HG03432 (cell line): ENCODE results near the gene SH2B3.

Experiments used
- ATAC-seq: cut with Tn5 transposase; IDR thresholded peaks from one replicate; pipeline ENCODE4 v1.9.1; 2021; ENCODE audit warnings: mild to moderate bottlenecking, moderate library complexity; ENCODE audit not compliant: unreplicated experiment

Gene SH2B3

DNA sequence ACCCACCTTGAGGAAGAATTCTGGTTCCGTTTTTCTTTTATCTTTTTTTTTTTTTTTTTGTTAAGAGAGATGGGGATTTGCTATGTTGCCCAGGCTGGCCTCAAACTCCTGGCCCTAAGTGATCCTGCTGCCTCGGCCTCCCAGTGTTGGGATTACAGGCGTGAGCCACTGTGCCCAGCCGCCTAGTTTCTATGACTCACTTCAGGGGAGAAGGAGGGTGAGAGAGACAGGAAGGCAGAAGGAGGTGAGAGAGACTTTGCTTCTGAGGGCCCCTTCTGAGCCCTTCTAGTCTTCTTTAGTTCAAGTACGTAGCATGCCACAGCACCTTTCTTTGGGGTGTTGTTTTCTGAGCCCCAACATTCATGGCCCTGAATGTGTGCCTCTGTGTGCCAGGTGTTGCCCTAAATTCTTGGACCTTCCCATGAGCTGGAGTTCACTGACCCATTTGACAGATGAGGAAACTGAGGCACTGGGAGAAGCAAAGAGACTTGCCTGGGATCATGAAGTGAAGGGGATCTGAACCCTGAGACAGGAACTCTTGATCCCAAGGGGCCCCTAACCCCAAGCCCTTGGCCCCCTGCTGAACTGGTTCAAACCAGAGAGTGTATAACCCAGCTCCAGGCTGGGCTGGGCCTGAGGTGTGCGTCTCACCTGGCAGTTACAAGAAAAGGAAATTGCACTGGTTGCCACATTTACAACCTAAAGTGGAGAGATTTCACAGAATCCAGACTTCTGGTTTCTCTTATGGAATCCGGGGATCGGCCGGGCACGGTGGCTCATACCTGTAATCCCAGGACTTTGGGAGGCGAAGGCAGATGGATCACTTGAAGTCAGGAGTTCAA is 20.8 kb downstream of the SH2B3 start:
- no peak for ATAC-seq

DNA sequence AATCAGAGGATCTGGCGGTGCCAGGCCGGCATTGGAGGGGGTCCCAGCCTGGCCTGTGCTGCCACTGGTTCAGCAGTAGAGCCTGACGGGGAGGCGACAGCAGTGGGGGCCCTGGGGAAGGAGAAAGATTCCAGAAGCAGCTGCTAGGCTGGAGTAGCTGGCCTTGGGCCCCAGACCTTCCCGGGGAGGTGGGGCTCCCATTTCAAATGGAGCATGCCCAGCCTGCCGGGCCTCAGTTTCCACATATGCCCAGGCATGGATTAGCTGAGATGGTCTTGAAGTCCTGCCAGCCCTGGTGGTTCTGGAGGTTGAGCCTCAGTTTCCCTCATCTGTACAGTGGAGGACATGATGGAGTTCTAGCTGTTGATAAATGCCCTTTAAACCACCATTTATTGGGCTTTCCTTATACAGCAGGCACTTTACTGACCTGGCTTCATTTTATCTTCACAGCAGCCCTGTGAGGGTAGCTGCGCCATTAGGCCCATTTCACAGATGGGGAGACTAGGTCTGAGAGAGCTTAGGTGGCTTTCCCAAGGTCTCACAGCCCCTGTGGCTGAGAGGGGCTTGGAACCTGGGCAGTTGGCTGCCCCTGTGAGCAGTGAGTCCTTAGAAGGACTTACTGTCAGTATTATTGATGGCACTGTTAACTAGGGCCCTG is 21.8 kb downstream of the SH2B3 start:
- no peak for ATAC-seq

DNA sequence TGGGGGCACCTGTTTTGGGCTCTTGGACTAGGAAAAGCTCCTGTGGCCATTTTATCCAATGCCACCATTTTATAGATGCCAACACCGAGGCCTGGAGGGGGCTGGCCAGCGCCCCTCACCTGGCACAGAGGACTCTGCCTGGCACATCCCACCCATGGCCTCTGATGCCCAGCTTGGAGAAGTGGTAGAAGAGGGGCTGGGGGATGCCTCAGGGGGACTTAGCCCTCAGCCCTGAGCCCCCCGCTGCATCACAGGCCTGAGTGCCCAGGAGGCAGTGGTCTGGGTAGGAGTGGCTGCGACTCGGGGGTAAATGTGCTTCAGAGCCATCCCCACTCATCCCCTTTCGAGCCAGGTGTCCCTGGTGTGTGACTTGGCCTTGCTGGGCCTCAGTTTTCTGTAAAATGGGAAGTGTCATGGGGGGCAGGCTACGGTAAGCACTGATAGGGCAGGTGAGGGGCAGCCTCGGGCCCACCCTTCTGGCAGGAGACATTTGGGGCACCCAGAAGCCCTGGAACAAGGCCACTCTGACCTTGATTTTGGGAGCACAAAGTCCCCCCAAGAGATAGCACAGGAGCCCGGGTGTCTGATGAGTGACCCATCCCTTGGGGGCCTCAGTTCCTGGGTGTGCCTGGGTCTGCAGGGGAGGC is 22.5 kb downstream of the SH2B3 start:
- no peak for ATAC-seq

DNA sequence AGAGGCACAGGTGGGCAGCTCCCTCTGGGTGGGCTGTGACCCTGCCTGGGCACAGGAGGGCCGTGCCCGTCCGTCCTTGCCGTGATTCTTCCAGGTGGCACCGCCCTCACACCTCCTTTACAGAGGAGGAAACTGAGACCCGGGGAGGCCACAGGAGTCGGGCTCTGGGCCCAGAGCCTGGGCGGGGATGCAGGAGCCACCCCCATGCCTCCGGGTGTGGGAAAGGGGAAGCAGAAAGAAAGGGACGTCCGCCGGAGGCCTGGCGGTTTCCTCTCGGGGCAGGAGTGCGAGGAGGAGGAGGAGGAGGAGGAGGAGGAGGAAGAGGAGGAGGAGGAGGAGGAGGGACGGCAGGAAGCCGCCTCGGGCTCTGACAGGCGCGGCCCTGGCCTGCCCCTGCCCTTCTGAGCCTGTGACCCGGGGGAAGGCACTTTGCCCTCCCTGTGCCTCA is 23.0 kb downstream of the SH2B3 start:
- ATAC-seq: no peak

DNA sequence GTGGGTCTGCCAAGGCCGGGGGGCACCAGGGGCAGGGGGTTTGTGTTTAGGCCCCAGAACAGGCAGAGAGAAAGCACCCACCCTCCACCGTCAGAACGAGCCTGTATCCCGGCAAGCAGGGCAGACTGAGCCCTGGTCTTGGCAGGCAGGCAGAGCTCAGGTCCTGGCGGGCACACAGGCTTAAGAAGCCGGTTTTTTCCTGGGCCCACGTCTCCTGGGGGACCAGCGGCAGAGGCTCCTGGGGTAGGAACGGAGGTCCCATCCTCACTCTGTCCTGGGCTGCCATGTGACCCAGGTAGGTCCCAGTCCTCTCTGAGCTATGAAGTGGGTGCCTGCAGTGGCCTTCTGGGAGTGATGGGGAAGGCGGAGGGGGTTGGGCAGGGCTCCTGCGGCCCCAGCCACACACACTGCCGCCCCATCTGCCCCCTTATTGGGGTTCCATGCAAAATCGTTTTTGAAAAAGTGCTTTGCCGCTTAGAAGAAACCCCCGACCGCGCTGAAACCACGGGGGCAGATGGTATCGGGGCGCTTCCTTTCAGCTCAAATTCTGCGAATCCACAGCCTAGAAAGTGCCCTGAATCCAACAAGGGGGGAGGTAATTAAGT is 24.2 kb downstream of the SH2B3 start:
- no peak for ATAC-seq

DNA sequence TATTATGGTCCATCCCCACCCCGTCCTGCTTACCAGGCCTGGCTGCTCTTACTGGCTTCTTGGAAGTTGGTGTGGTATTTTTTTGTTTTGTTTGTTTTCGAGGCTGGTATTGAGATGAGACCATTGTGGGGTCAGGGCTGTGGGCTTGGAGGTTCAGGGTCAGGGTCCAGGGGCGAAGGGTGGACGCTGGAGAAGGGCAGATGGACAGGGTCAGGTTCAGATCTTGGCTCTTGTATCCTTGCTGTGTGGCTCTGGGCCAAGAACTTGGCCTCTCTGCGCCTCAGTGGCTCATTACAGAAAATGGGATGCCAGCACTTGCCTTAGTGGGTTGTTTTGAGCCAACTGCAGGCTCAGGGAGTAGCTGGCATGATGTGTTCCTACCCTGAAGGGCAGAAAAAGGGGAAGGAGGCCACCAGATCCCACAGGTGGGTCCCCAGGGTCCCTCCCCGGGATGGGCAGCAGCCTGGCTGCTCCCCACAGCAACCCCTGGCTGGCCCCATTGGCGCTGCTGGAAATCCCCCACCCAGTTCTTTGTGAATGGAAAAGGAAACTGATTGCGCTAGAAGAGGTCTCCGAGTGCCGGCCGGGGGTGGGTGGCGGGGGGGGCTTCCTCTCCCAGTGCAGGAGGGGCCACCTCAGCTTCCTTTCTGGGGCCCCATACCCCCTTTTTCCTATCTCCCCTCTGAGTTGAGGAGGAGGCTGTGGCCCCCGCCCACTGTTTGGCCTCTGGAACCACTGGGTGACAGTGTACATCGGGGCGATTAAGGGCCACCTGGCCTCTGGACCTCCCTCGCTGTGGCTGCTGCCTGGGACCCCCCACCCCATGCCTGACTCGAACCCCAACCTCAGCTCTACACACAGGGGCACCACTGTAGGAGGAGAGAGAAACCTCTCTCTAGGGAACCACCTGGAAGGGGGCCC is 25.0 kb downstream of the SH2B3 start:
- ATAC-seq: no peak

DNA sequence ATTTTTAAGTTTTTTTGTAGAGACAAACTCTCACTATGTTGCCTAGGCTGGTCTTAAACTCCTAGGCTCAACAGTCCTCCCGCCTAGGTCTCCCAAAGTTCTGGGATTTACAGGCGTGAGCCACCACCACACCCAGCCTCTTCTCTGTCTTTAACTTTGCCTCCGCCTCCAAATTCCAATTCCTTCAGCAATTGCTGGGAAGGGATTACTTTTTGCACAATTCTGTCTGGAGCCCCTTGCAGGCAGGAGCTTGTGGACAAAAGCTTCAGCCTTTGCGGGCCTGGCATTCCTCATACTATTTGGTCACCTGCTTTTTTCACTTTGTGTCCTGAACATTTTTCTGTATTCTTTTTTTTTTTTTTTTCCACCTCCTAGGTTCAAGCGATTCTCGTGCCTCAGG is 26.0 kb downstream of the SH2B3 start:
- no peak for ATAC-seq

DNA sequence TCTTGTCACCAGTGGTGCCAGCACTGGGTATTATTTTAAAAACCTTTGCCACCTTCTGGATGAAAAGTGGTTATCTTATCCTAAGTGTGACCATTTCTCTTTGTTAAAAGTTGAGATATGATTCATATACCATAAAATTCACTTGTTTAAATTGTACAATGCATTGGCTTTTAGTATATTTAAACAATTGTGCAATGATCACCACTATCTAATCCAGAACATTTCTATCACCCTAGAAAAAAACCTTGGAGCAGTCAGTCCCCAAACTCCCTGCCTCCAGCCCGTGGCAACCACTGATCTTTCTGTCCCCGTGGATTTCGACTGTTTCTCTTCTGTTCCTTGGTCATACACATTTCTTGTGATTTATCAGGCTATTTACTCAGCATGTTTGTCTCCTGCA is 28.3 kb downstream of the SH2B3 start:
- no peak for ATAC-seq

DNA sequence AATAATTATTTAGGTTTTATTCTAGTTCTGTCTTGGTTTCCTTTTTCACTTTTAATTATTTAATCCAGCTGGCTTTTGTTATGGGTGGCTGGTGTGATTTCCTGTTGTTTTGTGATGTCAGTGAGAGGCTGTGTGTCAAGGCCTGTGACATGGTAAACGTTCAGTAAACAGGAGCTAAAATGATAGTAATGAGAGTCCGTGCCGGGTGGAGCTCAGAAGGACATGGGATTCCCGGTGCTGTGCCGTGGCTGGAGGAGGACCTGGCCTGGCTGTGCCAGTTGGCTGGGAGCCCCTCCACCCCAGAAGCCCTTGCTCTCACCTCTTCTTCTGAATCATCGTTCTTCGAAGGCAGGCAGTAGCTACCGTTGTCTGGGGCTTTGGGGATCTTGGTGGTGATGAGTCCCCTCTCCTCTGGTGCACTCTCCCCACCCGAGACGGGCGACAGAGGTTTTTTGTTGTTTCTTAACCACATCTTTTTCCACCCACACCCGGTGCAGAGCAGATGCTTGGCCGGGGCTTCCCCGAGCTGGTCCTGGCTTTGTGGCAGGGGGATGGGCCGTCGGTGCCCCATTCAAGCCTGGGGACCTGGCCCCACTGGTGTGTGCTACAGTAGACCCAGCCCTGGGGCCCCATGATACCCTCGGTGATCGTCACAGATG is 29.1 kb downstream of the SH2B3 start:
- peak; percentile 68 for ATAC-seq

DNA sequence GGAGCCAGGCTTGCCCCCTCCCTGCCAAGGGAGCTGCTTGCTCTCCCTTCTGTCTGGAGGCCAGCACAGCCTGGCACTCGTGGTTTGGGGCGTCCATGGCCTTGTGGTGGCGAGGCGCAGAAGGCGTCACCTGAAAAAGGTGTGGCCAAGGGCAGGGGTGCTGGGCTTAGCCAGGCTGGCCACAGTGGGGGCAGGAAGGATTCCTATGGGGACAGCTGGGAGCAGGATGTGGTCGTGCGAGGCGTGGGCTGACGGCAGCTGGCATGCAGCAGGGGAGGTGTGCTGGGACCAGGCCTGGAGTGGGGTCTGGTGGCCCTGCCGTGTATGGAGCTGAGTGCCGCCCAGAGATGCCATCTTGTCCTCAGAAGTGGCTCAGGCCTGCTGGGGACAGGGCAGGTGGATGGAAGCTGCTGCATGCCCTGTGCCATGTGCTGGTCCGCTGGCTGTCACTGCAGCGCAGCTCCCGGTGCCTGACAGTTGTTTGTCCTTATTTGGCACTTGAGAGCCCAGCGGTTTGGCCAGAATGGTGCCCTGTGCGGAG is 30.0 kb downstream of the SH2B3 start:
- ATAC-seq: no peak

DNA sequence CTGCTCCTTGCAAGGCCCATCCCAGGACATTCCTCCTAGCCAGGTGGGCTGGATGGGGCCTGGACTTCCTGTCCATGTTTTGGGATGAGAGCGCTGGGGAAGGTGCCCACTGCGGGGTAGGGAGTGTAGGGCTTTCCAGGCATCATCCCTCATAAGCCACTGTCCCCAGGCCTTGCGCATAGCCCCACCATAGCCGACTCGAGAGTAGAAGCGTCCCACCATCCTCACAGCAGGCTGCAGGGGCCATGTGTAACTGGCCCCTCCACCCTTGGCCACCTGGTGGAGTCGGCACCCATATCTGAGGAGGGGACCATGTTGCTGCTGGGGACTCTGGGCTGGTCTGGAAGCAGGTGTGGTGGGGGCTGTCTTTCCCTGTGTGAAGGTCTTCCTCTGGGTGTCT is 30.5 kb downstream of the SH2B3 start:
- no peak for ATAC-seq

DNA sequence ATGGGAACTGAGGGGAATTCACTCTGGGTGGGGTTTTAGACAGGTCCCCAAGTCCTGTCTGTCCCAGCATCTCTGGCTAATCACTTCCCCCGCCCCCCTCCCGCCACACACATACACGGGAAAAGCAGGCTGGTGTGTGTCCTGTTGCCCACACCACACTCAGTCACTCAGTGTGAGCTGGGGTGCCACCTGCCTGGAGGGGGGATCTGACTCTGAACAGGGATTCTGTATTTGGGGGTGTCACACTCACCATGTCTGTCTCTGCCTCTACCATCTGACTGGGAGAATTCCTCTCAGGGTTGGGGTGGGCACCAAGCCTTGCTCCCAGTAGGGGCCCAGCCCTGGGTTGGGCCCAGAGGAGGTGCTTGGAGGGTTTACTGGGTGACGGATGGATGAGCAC is 31.1 kb downstream of the SH2B3 start:
- no peak for ATAC-seq

DNA sequence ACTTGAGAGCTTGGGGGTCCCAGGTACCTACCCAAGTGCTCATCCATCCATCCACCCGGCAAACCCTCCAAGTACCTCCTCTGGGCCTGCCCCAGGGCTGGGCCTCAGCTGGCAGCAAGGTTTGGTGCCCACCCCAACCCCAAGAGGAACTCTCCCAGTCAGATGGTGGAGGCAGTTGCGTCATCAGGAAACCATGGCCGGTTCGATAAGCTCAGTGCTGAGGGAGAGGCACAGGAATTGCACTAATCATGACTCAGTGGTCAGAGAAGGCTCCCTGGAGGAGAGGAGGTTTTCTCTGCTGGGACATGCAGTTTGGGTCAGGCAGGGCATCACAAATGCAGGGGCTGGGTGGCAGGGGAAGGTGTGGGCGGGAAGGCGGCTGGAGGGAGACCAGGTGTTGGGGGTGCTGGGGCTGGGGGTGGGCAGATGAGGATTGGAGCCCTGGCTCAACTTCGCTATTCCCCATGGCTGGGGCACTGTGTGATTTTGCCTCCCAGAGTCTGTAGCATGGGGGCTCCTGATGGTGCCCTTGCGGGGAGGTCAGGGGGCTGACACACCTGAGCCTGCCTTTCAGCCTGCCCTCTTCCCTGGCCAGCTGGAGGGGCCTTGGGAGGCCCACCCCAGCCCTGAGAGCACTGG is 32.2 kb downstream of the SH2B3 start:
- no peak for ATAC-seq

DNA sequence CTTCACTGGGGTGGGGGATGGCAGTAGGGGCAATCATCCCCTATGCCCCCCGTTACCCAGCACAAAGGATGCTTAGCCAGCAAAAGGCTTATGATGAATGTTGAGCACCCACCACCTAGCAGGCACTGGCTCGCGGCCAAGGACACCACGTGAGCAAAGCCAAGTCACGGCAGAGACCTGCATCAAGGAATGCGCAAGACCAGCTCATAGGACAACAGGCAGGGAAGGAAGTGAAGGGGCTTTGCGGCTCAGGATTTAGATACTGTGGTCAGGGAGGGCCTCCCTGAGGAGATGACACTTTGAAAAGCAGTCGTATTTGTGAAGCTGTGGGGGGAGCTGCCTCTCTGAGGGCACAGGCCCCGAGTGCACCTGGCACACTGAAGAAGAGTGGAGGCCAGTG is 32.8 kb downstream of the SH2B3 start:
- ATAC-seq: no peak

DNA sequence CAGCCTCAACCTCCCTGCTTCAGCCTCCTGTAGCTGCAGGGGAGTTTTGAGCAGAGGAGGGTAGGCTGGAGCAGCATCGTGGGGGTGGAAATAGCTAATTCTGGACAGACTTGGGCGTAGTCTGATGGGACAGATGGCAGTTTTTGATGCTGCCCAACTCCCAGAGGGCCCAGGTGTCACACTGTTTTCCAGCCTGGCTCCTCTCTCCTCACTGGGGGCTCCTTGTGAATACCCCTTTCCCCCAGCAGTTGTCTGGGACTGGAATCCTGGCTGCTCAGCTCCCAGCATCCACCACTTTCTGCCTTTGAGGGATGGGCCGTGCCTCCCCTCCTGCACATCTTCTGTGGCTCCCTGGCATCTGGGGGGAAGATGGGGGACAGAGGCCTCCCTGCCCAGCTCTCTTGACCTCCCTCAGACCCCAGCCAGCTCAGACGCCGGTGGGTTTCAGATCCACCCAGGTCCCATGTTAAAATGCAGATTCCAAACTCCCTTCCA is 34.0 kb downstream of the SH2B3 start:
- no peak for ATAC-seq

DNA sequence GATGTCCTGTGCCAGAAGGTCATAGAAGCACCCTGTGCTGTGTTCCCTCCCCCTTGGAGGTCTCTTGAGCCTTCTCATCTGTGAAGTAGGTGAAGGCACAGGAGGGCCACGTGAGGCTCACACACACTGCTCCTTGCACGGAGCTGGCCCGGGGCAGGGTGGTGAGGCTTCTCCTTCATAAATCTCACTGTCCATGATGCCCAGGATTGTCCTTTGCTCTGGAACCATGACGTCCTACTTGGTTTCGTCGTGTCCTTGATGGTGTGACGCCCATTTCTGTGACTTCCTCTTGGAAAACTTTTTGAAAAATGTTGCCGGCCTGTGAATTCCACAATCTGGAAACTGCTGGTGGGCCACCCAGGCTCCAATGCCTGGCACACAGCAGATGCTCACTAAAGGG is 34.4 kb downstream of the SH2B3 start:
- no peak for ATAC-seq

DNA sequence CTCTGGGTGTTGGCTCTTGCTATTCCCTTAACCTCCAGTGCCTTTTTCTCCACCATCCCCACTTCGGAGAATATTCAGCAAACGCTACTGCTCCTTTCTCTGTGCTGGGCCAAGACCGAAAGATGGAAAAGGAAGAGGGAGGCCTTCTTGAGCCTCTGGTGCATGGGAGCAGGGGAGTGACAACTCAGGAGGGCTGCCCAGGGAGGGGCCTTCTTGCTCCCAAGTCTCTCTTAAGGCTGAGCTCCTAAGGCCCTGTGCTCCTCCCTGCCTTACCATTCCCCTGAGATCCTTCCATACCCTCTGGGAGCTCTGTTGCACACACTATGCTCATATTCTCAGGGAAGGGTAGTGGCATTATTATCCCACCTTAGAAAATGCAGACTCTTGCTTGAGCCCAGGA is 34.9 kb downstream of the SH2B3 start:
- ATAC-seq: no peak

DNA sequence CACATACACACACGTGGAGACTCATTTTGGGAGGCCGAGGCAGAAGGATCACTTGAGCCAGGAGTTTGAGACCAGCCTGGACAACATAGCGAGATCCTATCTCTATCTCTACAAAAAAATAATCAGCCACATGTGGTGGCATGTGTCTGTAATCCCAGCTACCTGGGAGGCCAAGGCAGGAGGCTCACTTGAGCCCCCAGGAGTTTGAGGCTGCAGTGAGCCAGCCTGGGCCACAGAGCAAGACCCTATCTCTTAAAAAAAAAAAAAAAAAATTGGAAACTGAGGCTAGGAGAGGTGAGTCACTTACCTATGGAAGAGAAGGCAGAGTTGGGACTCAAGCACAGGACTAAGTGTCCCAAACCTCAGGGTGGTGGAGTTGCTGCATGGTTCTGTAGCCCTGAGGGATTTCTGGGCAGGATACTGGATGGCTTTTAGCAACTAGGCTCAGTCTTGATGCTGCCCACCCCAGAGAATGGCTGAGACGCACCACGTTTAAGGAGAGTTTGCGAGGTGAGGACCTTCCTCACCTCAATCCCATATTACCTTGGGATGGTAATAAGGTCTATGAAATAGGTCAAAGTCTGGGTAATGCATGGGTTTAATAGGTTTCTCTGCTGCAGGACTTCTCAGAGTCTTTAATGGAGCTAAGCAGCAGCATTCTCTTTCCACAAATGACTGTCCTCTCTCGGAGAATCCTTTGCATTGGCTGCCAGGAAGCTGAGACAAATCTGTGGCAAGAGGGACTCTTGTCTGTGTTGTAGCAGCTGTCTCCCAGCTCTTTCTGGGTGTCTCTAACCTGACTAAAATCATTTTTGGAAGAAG is 35.6 kb downstream of the SH2B3 start:
- ATAC-seq: no peak
